OCI-LY3 (cell line): ENCODE measurements around the gene LECT2.

ENCODE experiments used
- CTCF ChIP-seq: fragments of 200-600, 300-600 bp; sonication (generic); IDR thresholded peaks from 2 replicates; pipeline ENCODE4 v1.5.1; 2014; ENCODE audit warnings: antibody characterized with exemption, low read length, low read depth
- EZH2phosphoT487 ChIP-seq: fragments of 200-600 bp; shearing (Covaris generic); IDR thresholded peaks from 2 replicates; pipeline ENCODE4 v1.6.1; 2018; ENCODE audit warnings: antibody characterized with exemption, mixed run types, low read depth

DNA sequence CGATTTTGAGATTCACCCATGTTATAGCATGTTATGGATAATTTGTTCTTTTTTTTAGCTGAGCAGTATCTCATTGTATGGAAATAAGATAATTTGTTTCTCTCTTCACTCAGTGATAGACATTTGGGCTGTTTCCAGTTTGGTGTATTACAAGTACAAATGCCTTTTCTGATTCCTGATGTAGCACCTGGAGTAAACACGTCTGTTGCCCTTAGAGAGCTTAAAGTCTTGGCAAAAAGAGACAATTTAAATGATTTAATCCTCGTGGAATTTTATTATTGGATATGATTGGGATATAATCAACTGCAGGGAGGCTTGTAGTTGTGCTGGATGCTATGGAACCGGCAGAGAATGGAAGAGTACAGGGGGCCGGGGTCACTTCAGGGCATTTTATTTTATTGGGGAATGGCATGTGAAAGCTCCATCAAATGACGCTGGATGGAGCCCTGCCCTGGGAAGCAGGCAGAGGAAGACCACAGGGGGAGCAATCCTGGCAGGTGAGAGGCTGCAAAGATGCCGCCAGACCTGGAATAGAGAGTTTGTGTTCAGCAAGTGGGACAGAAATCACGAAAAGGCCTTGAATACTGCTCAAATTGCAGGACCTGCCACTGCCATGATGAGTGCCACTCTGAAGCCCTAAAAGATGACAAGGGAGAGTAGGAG lies 43.0 kb upstream of the LECT2 start:
- TF ChIP-seq CTCF (no peak), EZH2phosphoT487 (no peak)
